Measurements from ENCODE around the gene MYOD1.

Gene MYOD1

GRCh38 chr11:17768547-17768946, 49.2 kb downstream of the MYOD1 start:
- TF ChIP-seq EZH2 (IDR thresholded peaks at IDR 0.05; ENCODE audit: borderline replicate concordance, low read length): no peak
- TF ChIP-seq, protein P1, sequence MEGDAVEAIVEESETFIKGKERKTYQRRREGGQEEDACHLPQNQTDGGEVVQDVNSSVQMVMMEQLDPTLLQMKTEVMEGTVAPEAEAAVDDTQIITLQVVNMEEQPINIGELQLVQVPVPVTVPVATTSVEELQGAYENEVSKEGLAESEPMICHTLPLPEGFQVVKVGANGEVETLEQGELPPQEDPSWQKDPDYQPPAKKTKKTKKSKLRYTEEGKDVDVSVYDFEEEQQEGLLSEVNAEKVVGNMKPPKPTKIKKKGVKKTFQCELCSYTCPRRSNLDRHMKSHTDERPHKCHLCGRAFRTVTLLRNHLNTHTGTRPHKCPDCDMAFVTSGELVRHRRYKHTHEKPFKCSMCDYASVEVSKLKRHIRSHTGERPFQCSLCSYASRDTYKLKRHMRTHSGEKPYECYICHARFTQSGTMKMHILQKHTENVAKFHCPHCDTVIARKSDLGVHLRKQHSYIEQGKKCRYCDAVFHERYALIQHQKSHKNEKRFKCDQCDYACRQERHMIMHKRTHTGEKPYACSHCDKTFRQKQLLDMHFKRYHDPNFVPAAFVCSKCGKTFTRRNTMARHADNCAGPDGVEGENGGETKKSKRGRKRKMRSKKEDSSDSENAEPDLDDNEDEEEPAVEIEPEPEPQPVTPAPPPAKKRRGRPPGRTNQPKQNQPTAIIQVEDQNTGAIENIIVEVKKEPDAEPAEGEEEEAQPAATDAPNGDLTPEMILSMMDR (IDR thresholded peaks at IDR 0.05; ENCODE audit: low read length): no peak
- no peaks in the 10 kb centered on the region for H3K9me2 ChIP-seq (ENCODE audit: low read depth, low read length)

GRCh38 chr11:17769218-17769617, 49.8 kb downstream of the MYOD1 start:
- no peaks in the 10 kb centered on the region for H3K4me1 ChIP-seq (ENCODE audit: insufficient read depth, low read length, severe bottlenecking)

More at GRCh38 chr11:17768547-17768946, 49.2 kb downstream of the MYOD1 start:
- Histone ChIP-seq H3K36me3 (ENCODE audit: insufficient read depth, low read length) (no peaks in the 10 kb centered on the region), H3K27ac (ENCODE audit: low read depth, low read length, poor library complexity, severe bottlenecking) (no peak overlapping the region), H3K9me3 (ENCODE audit: low read length) (no peaks in the 10 kb centered on the region), H2AFZ (ENCODE audit: low read length) (no peak overlapping the region), H3K4me1 (ENCODE audit: insufficient read depth, low read length, severe bottlenecking) (no peaks in the 10 kb centered on the region), H3K79me2 (ENCODE audit: insufficient read depth, low read length) (no peaks in the 10 kb centered on the region), H3F3A (ENCODE audit: insufficient read depth, low read length) (no peaks in the 10 kb centered on the region), H3K4me3 (ENCODE audit: low read depth, low read length, poor library complexity, severe bottlenecking) (no peak overlapping the region), H3K9ac (ENCODE audit: low read length) (no peak overlapping the region), H3K4me2 (ENCODE audit: low read length) (no peak overlapping the region), H3K27me3 (ENCODE audit: insufficient read depth, low read length) (no peaks in the 10 kb centered on the region), H4K20me1 (ENCODE audit: insufficient read depth, low read length) (no peaks in the 10 kb centered on the region)

GRCh38 chr11:17770048-17770652, 50.8 kb downstream of the MYOD1 start:
- TF ChIP-seq EZH2 (IDR thresholded peaks at IDR 0.05; ENCODE audit: borderline replicate concordance, low read length): no peak
- TF ChIP-seq, protein P1 (IDR thresholded peaks at IDR 0.05; ENCODE audit: low read length): peak; percentile 59
- Histone ChIP-seq H3K27me3 (ENCODE audit: insufficient read depth, low read length) (no peaks in the 10 kb centered on the region), H3F3A (ENCODE audit: insufficient read depth, low read length) (no peaks in the 10 kb centered on the region), H3K27ac (ENCODE audit: low read depth, low read length, poor library complexity, severe bottlenecking) (no peak overlapping the region), H3K9me3 (ENCODE audit: low read length) (no peaks in the 10 kb centered on the region), H3K36me3 (ENCODE audit: insufficient read depth, low read length) (no peaks in the 10 kb centered on the region), H3K4me1 (ENCODE audit: insufficient read depth, low read length, severe bottlenecking) (no peaks in the 10 kb centered on the region), H3K79me2 (ENCODE audit: insufficient read depth, low read length) (no peaks in the 10 kb centered on the region), H3K4me2 (ENCODE audit: low read length) (no peak overlapping the region), H2AFZ (ENCODE audit: low read length) (no peak overlapping the region), H3K4me3 (ENCODE audit: low read depth, low read length, poor library complexity, severe bottlenecking) (no peak overlapping the region), H3K9ac (ENCODE audit: low read length) (no peak overlapping the region), H3K9me2 (ENCODE audit: low read depth, low read length) (no peaks in the 10 kb centered on the region), H4K20me1 (ENCODE audit: insufficient read depth, low read length) (no peaks in the 10 kb centered on the region)

More at GRCh38 chr11:17769218-17769617, 49.8 kb downstream of the MYOD1 start:
- H3K36me3 ChIP-seq (ENCODE audit: insufficient read depth, low read length): no peaks in the 10 kb centered on the region
- H4K20me1 ChIP-seq (ENCODE audit: insufficient read depth, low read length): no peaks in the 10 kb centered on the region
- H3K4me3 ChIP-seq (ENCODE audit: low read depth, low read length, poor library complexity, severe bottlenecking): no peak overlapping the region
- H3K27ac ChIP-seq (ENCODE audit: low read depth, low read length, poor library complexity, severe bottlenecking): no peak overlapping the region
- H3F3A ChIP-seq (ENCODE audit: insufficient read depth, low read length): no peaks in the 10 kb centered on the region
- no peak overlapping the region for H3K4me2 ChIP-seq (ENCODE audit: low read length)
- H3K9ac ChIP-seq (ENCODE audit: low read length): no peak overlapping the region
- no peaks in the 10 kb centered on the region for H3K79me2 ChIP-seq (ENCODE audit: insufficient read depth, low read length)
- no peaks in the 10 kb centered on the region for H3K27me3 ChIP-seq (ENCODE audit: insufficient read depth, low read length)
- H2AFZ ChIP-seq (ENCODE audit: low read length): no peak overlapping the region
- no peaks in the 10 kb centered on the region for H3K9me3 ChIP-seq (ENCODE audit: low read length)
- no peaks in the 10 kb centered on the region for H3K9me2 ChIP-seq (ENCODE audit: low read depth, low read length)
- TF ChIP-seq, protein P1 (IDR thresholded peaks at IDR 0.05; ENCODE audit: low read length): no peak
- TF ChIP-seq EZH2 (IDR thresholded peaks at IDR 0.05; ENCODE audit: borderline replicate concordance, low read length): no peak

Data from OCI-LY1 (cell line).